NCI-H1092 (cell line): ENCODE data around the gene ATP6V1B1.

Source experiments
- DNase-seq: peaks from one replicate; lab custom pipeline; 2025; lab: John Stamatoyannopoulos, UW

The ATP6V1B1 gene

GRCh38 chr2:70927138-70927537, 8.6 kb upstream of the ATP6V1B1 start:
- DNase-seq: no peak

DNA sequence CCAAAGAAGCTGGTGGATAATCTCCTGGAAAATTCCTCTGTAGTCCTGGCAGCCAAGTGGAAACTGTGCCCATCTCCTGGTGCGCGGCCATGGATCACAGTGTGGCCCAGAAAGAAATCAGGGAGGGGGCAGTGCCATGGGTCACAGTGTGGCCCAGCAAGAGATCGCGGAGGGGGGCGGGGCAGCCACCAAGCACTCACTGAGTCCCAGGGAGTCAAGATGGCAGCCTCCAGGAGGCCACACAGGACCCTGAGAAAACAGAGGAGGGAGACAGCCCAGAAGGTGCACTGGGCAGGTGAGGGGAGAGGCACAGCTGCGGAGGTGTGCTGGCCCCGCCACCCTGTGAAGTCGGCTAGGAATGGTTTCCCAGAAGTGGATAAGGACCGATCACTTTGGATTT, 8.1 kb upstream of the ATP6V1B1 start:
- DNase-seq: no peak

GRCh38 chr2:70928366-70928765, 7.3 kb upstream of the ATP6V1B1 start:
- DNase-seq: no peak

GRCh38 chr2:70930371-70931329, 5.0 kb upstream of the ATP6V1B1 start:
- DNase-seq: no peak

GRCh38 chr2:70931376-70932000, 4.2 kb upstream of the ATP6V1B1 start:
- DNase-seq: no peak

DNA sequence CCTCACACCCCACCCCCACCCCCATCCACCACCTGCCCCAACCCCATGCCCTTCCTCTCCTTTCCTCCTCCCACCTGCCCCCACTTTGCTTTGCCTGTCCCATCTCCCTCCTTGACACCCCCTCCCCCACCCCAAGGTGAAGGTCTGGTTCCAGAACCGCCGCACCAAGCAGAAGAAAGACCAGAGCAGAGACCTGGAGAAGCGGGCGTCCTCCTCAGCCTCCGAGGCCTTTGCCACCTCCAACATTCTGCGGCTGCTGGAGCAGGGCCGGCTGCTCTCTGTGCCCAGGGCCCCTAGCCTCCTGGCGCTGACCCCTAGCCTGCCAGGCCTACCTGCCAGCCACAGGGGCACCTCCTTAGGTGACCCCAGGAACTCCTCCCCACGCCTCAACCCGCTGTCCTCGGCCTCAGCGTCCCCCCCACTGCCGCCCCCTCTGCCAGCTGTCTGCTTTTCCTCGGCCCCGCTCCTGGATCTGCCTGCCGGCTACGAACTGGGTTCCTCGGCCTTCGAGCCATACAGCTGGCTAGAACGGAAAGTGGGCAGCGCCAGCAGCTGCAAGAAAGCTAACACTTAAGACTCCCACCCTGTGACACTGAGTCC, 3.0 kb upstream of the ATP6V1B1 start:
- DNase-seq: no peak

DNA sequence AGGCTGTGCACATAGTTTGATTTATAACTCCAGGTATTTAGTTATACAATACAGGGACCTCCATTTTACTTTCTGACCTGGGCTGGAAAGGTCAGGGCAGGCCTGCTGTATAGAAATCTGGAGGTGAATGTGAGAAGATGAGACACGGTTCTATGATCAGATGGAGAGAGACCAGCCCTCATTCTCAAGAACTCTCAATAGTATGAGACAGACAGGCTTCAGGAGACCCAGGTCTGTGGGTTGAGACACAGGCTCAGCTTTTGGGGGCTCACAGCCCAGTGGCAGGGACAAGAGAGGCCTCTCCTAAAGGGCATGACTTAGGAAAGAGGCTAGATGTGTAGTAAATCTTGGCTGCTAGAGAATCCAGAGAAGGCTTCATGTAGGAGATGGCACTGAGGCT, 719 bp upstream of the ATP6V1B1 start:
- DNase-seq: no peak

DNA sequence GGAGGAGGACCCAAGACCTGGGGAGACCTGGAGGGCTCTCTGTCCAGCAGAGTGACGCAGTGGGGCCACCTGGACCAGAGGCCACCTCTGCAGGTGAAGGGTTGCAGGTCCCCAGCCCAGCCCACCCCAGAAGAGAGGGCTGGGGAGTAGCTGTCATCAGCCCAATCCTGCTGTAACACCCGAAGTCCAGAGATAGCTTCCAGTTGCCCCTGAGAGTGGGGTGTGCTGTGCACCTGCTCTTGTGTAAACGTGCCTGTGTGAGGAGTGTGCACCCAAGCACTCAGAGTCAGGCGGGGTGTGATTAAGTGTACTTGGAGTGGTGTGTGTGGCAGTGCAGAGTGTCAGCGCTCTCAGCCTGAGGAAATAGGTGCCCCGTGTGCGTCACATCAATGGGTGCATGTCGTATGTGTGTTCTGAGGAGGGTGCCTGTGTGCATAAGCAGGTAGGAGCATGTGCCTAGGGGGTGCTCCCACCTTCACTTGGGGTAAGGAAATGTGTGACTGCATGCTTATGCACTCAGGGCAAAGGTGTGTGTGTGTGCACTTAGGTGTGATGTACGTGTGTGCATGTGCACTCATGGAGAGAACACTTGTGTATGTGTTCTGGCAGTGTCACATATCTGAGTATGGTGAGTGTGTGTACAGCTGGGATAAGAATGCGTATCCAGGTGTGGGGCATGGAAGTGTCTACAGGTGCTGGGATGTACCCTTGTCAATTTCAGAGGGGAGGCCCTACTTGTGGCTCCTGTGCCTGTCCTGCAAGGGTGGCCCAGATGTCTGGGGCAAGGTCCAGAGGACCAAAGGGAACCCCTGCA, 672 bp downstream of the ATP6V1B1 start:
- DNase-seq: no peak

DNA sequence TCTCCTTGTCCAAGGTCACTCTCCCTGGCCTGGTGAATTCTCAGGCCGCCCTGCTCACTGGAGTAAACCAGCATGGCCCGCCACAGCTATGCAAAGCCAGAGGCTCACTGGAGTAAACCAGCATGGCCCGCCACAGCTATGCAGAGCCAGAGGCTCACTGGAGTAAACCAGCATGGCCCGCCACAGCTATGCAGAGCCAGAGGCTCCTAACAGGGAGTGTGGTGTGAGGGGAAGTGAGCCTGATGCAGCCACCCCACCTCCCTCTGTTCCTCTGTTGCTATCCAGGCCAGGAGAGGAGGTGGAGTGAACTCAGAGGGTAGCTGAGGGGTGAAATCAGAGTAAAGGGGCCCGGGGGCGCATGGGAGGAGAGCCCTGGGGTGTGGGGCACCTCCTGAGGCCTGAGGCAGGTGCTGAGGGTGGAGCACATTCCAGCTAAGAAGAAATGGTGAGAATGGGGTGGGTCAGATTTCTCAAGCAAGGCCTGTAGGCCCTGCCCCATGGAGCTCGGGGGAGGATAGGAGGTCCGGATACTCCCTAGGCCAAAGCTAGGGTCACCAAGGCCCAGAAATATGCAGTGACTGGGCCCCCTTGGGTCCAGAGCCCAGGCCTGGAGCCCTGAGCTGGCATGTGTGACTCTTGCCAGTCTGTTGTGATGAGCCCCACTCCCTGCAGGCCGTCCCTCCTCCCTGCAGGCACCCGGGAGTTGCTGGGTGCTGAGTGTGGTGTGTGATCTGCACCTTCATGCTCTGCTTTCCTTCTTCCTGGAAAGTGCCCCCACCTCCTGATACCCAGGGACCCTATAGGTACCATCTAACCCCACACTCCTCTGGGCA, 1.5 kb downstream of the ATP6V1B1 start:
- DNase-seq: no peak

DNA sequence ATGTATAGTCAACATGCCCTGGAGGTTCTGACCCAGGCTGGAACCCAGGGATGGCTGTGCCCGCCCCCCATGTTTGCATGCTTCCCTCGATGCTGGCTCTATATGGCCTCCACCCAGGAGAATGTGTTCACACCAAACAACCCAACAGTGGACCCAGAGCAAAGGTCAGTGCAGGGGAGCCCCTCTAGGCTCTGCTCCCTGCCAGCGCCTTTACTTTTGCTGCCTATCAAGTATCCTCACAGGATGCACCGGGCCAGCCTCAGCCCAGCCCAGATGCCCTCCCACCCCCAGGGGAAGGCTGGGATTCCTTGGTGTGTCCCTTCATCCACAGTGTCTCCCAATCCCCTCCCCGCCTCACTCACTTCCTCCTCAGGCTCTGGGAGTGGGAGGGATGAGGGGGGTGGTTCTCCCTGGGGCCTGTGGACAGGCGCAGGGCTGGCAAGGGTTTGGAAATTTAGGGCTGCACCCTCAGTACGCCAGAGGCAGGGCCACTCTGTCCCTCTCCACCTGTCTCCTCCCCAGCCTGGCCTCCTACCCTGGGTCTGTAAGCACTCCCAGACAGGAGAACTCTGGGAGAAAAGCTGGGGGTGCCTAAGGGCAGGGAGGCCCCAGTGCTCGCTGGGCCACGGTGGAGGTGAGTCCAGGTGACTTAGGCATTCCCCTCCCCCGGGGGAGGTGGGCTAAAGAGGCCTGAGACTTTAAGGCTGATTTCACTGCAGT, 2.3 kb downstream of the ATP6V1B1 start:
- DNase-seq: no peak

DNA sequence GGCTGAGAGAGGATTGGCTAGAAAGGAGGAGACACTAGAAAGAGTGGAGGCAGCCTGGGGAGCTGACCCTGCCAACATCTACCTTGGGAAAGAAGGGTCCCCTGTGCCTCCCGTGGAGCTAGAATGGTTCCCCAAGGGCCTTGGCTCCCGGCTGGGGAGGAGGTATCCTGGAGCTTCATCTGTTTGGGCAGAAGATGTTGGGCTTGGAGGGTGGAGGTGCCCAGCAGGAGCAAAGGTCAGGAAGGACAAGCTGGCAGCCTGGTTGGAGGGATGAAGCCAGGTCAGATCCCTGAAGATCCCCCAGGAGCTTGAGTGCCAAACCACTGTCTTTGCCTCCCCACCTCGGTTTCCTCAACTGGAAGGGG, 2.9 kb downstream of the ATP6V1B1 start:
- no peak for DNase-seq

DNA sequence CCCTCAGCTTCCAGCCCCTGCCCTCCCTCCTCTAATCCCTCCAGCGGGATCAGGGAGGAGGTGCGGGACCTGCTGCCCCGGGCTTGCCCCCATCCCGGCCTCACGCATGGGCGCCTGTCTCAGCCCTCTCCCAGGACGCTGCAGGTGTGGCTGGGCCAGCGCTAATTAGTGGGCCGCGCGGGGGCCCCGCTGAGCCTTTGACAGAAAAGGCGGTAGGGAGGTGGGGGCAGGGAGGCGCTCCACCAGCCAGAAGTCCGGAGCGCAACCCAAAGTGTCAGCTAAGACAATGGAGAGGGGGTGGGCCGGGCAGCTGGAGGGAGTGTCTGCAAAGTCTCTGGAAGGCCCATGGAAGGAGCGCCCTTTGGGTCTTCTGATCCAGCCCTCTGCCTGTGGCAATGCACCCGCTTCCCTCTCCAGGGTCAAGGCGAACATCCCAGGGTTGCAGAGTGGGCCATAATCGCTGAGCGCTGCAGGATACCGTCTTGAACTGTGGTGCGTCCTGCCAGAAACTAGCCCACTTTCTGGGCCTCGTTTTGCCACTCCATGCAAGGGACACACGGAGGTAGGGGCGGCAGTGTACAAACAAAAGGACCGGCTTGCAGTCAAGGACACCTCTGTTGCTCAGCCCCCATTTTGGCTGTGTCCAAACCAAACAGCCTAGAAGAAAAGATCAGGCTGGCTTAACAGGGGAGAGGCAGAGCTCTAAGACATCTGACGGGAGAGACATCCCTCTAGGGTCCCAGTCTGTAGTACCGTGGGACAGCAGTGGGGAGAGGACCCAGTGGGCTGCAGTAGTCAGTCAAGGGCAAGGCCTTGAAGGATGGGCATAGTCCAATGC, 3.5 kb downstream of the ATP6V1B1 start:
- no peak for DNase-seq

GRCh38 chr2:70939839-70940580, 4.3 kb downstream of the ATP6V1B1 start:
- no peak for DNase-seq

- DNase-seq: no peak
Measured at GRCh38 chr2:70941186-70941585, 5.5 kb downstream of the ATP6V1B1 start.

GRCh38 chr2:70941701-70942100, 6.0 kb downstream of the ATP6V1B1 start:
- no peak for DNase-seq

DNA sequence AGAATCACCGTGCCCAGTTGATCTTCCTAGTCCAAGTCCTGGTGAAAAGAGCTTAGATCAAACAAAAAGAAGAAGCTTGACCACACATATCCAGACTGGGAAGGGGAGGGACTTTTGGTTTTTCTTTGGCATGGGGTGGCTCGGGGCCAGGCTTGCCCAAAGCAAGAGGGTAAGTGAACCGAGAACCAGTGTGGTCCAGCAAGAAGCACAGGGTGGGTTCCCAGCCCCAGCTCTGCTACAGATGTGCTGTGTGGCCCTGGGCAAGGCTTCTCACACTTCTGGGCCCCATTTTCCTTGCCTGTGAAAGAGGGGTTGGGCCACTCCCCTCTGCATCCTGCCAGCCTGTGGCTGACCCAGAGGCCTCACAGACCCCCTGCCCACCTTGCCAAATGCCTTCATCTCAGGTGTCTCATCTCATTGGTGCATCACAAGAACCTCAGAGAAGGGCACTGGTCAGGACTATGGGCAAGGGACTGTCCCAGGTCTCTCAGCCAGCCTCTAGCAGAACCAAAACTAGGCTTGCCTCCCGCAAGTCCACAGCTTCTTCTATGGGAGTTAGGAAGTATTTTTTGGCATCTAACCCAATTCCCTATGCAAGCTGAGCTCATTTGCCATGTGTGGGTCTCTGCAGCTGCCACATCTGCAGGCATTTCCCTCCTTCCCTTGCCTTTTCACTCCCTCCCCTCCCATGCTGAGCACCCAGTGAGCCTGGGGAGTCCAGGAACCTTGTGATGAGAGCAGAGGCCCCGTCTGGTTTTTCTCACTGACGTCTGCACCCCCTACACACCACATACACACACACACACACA, 6.9 kb downstream of the ATP6V1B1 start:
- DNase-seq: no peak

GRCh38 chr2:70943205-70943871, 7.6 kb downstream of the ATP6V1B1 start:
- DNase-seq: no peak
